ENCODE measurements around the gene R3HDM1.
"Not testable (repeated sequence)": the region's sequence is repeated elsewhere in the genome, so short reads cannot be mapped to it uniquely, and the experiment has no call there.

The R3HDM1 gene

DNA sequence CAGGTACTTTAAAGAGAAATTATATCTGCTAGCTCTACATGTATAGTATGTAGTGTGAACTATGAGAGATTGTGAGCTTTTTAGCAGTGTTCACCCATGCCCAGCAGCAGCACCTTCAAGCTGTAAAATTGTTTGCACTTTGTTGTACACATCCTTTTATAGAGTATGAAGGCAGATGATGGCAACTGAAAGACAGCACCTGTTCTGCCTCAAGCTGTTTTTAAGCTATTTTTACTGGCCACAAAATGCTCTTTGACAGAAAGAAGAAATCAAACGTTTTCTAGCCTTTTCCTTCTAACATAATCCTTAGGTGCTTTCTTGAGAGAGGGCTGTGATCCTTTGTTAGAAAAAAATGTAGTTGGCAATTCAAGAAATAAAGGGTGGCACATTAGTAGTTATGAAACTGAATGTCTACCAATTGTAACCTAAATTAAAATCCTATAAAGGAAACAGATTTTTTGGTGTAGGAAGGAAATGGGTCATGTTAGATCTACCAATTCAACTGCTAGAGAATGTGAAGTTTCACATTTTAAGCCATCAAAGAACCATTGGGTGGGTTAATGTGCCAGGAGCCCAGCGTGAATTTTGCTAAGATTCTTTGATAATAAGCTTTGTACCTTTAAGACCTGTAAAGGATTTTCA lies 59.5 kb downstream of the R3HDM1 start:
- ATAC-seq (replicated peaks): no peak

DNA sequence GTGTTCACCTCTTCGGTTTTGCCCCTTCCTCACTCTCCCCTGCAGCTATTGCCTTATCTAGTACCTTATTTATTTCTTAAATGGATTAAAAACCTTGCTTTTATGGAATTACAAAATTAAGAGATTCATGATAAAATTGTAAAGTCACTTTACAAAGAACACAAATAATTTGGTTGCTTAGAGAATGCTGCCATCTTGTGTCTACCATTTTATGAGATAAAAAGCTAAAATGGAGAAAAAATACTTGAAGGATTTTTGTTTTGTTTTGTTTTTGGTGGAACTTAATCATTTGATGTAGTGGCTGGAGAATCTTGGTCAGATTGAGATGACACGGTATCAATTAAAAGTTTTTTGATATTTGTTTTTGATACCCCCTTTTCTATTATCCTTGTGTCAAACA lies 69.6 kb downstream of the R3HDM1 start:
- Mint-ChIP-seq H3K4me1 (no peaks in the 10 kb centered on the region), H3K36me3 (peaks cover 10 to 15% of the 10 kb centered on the region in 2 donors), H3K4me3 (no peak overlapping the region), H3K27me3 (no peaks in the 10 kb centered on the region), H3K27ac (no peak overlapping the region), H3K9me3 (no peaks in the 10 kb centered on the region)
- DNase-seq (no peak), ATAC-seq (replicated peaks) (no peak)

More for the DNA sequence above, 59.5 kb downstream of the R3HDM1 start:
- no peak for DNase-seq
- H3K27ac Mint-ChIP-seq: no peak overlapping the region
- H3K36me3 Mint-ChIP-seq: peaks cover 12 to 31% of the 10 kb centered on the region in 2 donors
- H3K4me3 Mint-ChIP-seq: no peak overlapping the region
- no peaks in the 10 kb centered on the region for H3K27me3 Mint-ChIP-seq
- H3K4me1 Mint-ChIP-seq: peaks cover 10 to 14% of the 10 kb centered on the region in 2 donors
- peaks cover 0 to 2% of the 10 kb centered on the region in 2 donors for H3K9me3 Mint-ChIP-seq

DNA sequence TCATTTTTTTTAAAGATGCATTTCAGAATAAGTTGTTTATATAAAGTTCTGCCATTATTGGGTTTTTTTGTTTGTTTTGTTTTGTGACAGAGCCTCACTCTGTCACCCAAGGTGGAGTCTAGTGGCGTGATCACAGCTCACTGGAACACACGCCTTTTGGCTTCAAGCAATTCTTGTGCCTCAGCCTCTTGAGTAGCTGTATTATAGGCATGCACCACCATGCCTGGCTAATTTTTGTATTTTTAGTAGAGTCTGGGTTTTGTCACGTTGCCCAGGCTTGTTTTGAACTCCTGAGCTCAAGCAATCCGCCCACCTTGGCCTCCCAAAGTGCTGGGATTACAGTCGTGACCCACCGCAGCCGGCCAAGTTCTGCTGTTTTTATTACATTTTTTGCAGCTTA lies 72.3 kb downstream of the R3HDM1 start:
- Mint-ChIP-seq H3K36me3 (peaks cover 12 to 24% of the 10 kb centered on the region in 2 donors), H3K27ac (no peak overlapping the region), H3K4me1 (no peaks in the 10 kb centered on the region), H3K9me3 (no peaks in the 10 kb centered on the region), H3K4me3 (no peak overlapping the region), H3K27me3 (no peaks in the 10 kb centered on the region)
- DNase-seq: no peak
- ATAC-seq (replicated peaks): no peak

DNA sequence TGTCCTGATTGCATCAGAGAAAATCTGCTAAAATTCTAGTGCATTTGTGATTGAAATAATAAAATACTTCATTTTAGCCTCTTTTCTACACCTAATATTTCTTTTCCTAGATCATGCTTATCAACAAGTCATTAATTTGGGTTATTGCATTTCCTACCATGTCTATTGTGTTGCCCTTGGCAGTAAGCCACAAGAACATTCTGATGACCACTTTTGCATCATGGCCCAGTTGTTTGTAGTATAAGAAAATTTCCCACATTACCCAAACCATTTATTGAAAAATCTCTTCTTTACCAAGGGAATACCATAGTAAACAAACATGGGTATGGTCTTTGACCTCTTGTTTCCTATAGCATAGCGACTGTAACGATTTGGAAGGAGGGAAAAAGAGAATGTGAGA lies 76.3 kb downstream of the R3HDM1 start:
- Mint-ChIP-seq H3K9me3 (no peaks in the 10 kb centered on the region), H3K4me1 (no peaks in the 10 kb centered on the region), H3K4me3 (no peak overlapping the region), H3K27me3 (no peaks in the 10 kb centered on the region), H3K27ac (no peak overlapping the region), H3K36me3 (peaks cover 18 to 36% of the 10 kb centered on the region in 2 donors)
- DNase-seq (no peak), ATAC-seq (replicated peaks) (no peak)

DNA sequence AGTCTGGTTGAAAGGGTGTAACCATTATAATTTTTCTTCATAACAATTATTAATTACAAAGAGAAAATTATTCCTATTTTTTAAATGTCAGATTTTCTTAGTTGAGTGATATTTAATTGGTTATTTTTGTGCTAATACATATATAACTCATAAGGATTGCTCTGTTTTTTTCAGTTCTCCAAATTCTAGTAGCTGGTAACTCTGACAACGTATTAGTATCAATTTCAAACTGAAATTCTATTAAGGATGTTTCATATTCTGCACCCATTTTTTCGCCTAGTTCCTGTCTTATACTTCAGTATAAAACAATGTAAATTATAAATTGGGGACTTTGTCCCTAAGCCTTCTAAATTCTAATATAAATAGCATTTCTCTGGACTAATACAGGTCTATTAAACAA lies 81.0 kb downstream of the R3HDM1 start:
- Mint-ChIP-seq H3K4me3 (no peak overlapping the region), H3K9me3 (no peaks in the 10 kb centered on the region), H3K4me1 (no peaks in the 10 kb centered on the region), H3K27me3 (no peaks in the 10 kb centered on the region), H3K36me3 (peaks cover 10 to 28% of the 10 kb centered on the region in 2 donors), H3K27ac (no peak overlapping the region)
- ATAC-seq (replicated peaks) (no peak), DNase-seq (no peak)

DNA sequence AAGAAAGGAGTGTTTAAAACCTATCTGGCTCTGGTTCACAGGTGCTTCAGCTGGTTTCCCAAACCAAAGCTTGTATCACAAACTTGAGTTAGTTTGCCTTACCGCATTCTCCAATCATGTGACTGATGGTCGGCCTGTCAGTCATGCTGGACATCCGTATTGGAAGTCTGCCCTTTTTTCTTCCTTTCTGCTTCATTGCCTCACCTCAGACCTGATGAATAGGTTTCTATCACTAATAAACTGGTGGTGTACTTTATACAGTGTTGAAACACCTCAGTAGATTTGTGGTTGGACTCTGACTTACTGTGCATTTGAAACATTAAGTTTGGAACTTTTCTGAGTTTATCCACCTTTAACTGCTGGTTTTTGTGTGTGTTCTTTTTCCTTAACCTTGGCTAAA lies 84.1 kb downstream of the R3HDM1 start:
- no peaks in the 10 kb centered on the region for H3K9me3 Mint-ChIP-seq
- H3K4me3 Mint-ChIP-seq: no peak overlapping the region
- no peaks in the 10 kb centered on the region for H3K27me3 Mint-ChIP-seq
- peaks cover 4 to 12% of the 10 kb centered on the region in 2 donors for H3K36me3 Mint-ChIP-seq
- no peak for DNase-seq
- H3K4me1 Mint-ChIP-seq: no peaks in the 10 kb centered on the region
- ATAC-seq (replicated peaks): no peak
- H3K27ac Mint-ChIP-seq: no peak overlapping the region

DNA sequence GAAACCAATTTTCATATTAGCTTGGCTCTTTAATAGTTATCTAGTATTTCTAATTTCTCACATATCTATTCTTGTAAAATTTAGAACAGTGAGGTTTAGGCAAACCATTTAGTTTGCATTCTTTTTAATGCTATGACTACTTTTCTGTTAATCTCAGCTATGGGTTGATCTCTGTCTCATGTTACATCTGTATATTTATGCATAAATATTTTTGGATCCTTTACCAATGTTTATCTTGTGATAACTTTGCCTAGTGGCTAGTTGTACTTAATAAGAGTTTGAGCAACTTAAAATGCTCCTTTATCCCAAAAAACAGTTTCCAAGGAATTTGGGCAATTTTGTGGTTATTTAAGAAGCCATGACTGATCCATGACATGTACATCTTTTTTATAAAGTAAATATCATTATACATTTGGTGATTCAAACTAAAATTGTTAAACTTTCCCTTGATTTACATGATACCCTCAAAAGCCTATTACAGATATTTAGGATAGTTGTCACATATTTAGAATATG lies 86.3 kb downstream of the R3HDM1 start:
- Mint-ChIP-seq H3K36me3 (peaks cover 4 to 15% of the 10 kb centered on the region in 2 donors), H3K4me1 (no peaks in the 10 kb centered on the region), H3K27ac (no peak overlapping the region), H3K4me3 (no peak overlapping the region), H3K27me3 (no peaks in the 10 kb centered on the region), H3K9me3 (no peaks in the 10 kb centered on the region)
- DNase-seq (no peak), ATAC-seq (replicated peaks) (no peak)

DNA sequence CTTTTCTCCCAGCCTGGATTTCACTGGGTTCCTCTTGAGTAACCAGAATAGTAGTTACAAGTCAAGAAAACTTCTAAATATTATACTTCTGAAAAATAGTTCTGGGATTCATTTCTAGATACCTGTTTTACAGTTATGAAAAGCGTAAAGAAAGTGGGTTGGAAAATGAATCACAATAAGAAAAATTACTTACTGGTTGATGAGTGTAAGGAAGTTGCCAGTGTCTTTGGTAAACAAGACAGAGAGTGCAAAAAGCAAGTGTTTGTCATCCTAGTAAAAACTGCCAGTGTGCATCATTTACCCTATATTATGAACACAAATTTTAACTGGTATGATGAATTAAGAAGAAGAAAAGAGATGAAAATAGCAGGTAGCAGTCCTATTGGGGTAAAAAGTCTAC lies 88.9 kb downstream of the R3HDM1 start:
- H3K9me3 Mint-ChIP-seq: peaks cover 0 to 1% of the 10 kb centered on the region in 2 donors
- H3K4me1 Mint-ChIP-seq: no peaks in the 10 kb centered on the region
- no peaks in the 10 kb centered on the region for H3K27me3 Mint-ChIP-seq
- H3K27ac Mint-ChIP-seq: no peak overlapping the region
- ATAC-seq (replicated peaks): no peak
- peaks cover 14 to 28% of the 10 kb centered on the region in 2 donors for H3K36me3 Mint-ChIP-seq
- H3K4me3 Mint-ChIP-seq: no peak overlapping the region
- no peak for DNase-seq

DNA sequence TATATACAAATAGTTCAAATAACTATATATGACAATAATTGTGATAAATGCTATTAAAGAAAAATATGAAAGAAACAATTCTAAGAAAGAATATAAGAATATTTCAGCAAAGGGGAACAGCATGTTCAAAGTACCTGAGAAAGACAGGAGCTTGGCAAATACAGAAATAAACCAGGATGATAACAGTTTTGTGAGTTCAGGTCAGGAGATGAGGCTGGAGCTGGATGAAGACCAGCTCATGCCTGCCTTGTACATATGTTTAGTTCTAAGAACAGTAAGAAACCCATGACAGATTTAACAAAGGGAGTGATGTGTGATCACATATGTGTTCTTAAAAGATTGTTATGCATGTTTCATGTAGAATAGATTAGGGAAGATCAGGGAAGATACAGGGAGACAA lies 98.2 kb downstream of the R3HDM1 start:
- no peak overlapping the region for H3K27ac Mint-ChIP-seq
- H3K9me3 Mint-ChIP-seq: no peaks in the 10 kb centered on the region
- H3K4me1 Mint-ChIP-seq: no peaks in the 10 kb centered on the region
- ATAC-seq (replicated peaks) (no peak), DNase-seq (no peak)
- peaks cover 12 to 26% of the 10 kb centered on the region in 2 donors for H3K36me3 Mint-ChIP-seq
- no peak overlapping the region for H3K4me3 Mint-ChIP-seq
- H3K27me3 Mint-ChIP-seq: no peaks in the 10 kb centered on the region

DNA sequence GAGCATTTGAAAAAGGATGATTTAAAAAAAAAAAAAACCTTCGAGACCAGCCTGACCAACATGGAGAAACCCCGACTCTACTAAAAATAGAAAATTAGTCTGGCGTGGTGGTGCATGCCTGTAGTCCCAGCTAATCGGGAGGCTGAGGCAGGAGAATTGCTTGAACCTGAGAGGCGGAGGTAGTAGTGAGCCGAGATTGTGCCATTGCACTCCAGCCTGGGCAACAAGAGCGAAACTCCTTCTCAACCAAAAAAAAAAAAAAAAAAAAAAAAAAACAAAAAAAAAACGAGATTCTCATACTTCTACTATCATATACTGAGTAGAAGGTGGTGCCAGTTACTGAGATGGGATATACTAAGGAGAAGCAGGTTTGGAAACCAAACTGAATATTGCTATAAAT lies 98.8 kb downstream of the R3HDM1 start:
- not testable (repeated sequence) for H3K27me3 Mint-ChIP-seq; ATAC-seq (replicated peaks); H3K27ac Mint-ChIP-seq; H3K9me3 Mint-ChIP-seq; DNase-seq; H3K4me3 Mint-ChIP-seq; H3K4me1 Mint-ChIP-seq
- H3K36me3 Mint-ChIP-seq: peaks cover 8 to 21% of the 10 kb centered on the region in 2 donors

DNA sequence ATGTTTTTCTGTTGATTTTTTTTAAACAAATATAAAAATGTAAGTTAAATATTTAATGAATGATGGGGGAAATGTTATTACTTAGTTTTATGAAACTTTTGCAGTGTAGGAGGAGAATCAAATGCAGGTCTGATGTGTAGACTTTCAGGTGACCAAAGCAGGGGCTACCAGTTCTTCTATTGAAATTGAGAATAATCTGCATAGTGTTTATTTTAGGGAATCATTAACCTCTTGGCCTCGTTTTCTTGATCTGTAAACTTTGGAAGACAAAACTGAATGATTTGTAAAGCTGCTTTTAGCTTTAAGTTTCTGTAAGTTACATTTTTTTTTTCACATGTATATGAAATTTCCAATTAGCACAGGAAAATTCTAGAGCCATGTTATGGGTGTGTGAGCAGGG lies 99.2 kb downstream of the R3HDM1 start:
- Mint-ChIP-seq H3K4me1 (no peaks in the 10 kb centered on the region), H3K4me3 (no peak overlapping the region), H3K27me3 (no peaks in the 10 kb centered on the region), H3K9me3 (no peaks in the 10 kb centered on the region), H3K27ac (no peak overlapping the region), H3K36me3 (peaks cover 8 to 20% of the 10 kb centered on the region in 2 donors)
- DNase-seq: no peak
- ATAC-seq (replicated peaks): no peak

DNA sequence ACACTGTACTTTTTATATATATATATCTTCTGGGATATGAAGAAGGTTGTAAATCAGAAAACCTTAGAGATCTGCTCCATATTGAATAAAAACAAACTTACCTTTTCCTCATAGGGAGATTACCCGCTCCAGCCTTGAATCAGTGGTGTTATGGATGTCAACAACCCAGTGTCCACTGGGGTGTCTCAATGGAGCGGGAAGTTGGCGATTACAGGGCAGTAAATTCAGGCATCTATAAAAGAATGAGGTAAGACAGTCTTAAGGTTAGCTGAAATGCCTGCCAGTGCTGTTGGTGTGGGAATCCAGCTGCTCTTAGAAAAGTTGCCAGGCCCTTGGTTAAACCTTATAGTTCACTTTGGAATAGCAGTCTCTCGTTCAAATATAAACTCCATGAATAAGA lies 102.3 kb downstream of the R3HDM1 start:
- DNase-seq (no peak), ATAC-seq (replicated peaks) (no peak)
- no peak overlapping the region for H3K4me3 Mint-ChIP-seq
- no peaks in the 10 kb centered on the region for H3K9me3 Mint-ChIP-seq
- H3K36me3 Mint-ChIP-seq: peaks cover 20 to 28% of the 10 kb centered on the region in 2 donors
- H3K4me1 Mint-ChIP-seq: peaks cover 10 to 12% of the 10 kb centered on the region in 2 donors
- no peaks in the 10 kb centered on the region for H3K27me3 Mint-ChIP-seq
- H3K27ac Mint-ChIP-seq: no peak overlapping the region

DNA sequence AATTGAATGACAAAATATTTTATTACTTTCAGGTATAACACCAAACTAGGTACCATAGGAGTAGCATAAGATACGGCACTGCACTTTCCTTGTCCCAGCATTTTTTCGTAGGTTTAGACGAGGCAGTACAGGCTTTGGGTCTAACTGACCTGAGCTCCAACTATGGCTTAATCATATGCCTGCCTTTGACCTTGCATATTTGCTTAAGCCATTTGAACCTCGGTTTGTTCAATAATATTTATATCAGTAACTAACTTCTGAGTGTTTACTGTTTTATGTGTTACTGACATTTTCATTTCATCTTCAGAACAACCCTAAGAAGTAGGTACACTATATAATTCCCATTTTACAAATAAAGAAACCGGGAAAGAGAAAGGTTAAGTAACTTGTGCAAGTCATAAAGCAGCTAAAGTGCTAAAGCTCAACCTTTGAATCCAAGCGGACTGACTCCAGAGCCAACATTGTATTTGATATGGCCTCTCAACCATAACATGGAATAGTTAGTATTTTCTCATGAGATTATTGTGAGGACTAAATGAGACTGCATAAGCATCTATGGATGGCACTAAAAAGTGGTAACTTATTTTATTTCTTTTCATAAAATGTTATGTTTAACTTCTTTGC lies 104.0 kb downstream of the R3HDM1 start:
- peaks cover 16 to 24% of the 10 kb centered on the region in 2 donors for H3K36me3 Mint-ChIP-seq
- ATAC-seq (replicated peaks): no peak
- H3K4me1 Mint-ChIP-seq: peaks cover 10 to 12% of the 10 kb centered on the region in 2 donors

DNA sequence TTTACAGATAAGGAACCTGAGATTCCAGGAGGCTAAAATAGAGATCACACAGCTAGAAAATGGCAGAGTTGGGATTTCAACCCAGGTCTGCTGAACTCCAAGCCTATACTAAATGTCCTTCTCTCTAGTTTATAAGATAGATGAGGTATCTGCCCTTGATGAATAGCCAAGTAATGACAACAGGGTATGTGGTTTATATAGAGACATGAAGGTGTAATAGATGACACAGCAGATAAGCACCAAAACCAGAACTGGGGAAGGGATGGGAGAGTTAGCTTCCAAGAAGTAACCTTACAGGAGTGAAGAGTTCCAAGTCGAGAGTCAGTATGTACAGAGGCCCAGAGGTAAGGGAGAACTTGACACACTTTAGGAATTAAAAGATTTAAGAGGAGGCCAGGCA lies 105.7 kb downstream of the R3HDM1 start:
- peaks cover 19 to 29% of the 10 kb centered on the region in 2 donors for H3K36me3 Mint-ChIP-seq
- ATAC-seq (replicated peaks) (peak in 1 of 2 donors; percentile 10), DNase-seq (no peak)
- H3K27ac Mint-ChIP-seq: peak overlapping the region; percentile 1
- peaks cover 10 to 12% of the 10 kb centered on the region in 2 donors for H3K4me1 Mint-ChIP-seq
- no peak overlapping the region for H3K4me3 Mint-ChIP-seq
- no peaks in the 10 kb centered on the region for H3K9me3 Mint-ChIP-seq
- no peaks in the 10 kb centered on the region for H3K27me3 Mint-ChIP-seq

More for the DNA sequence above, 104.0 kb downstream of the R3HDM1 start:
- Mint-ChIP-seq H3K27me3 (no peaks in the 10 kb centered on the region), H3K9me3 (no peaks in the 10 kb centered on the region), H3K27ac (no peak overlapping the region), H3K4me3 (no peak overlapping the region)
- DNase-seq: no peak

DNA sequence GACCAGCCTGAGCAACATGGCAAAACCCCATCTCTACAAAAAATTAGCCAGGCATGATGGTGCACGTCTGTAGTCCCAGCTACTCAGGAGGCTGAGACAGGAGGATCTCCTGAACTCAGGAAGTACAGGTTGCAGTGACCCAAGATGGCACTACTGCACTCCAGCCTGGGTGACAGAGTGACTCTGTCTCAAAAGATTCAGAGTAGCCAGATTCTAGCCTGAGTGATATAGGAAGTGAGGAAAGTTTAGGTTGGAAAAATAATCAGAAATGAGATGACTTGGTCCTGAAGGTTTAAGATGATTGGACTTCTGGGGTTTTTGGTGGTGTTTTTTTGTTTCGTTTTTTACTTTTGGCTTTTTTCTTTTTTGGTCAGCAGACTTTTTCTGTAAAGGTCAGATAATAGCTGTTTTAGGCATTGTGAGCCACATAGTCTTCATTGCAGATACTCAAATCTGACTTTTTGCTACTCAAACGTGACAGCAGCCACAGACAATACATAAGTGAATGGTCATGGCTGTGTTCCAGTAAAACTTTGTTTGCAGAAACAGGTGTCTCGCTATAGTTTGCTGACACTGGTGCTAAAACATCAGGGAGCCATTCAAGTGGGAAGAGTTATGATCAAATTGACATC lies 106.3 kb downstream of the R3HDM1 start:
- Mint-ChIP-seq H3K27me3 (no peaks in the 10 kb centered on the region), H3K36me3 (peaks cover 19 to 26% of the 10 kb centered on the region in 2 donors), H3K27ac (peak overlapping the region; percentile 74), H3K4me1 (peaks cover 10 to 12% of the 10 kb centered on the region in 2 donors), H3K9me3 (no peaks in the 10 kb centered on the region), H3K4me3 (peak overlapping the region; percentile 18 to 40)
- DNase-seq (no peak), ATAC-seq (replicated peaks) (peak; percentile 73 to 92)
